D341Med (cell line): ENCODE measurements around the gene CORO1C.
A peak's percentile ranks its signal among the peaks of the same experiment; 100 is the strongest.

ENCODE experiments used
- DNase-seq: peaks from one replicate; pipeline ENCODE4 v3.0.0; 2012; ENCODE audit warnings: low spot score

The CORO1C gene

GRCh38 chr12:108647585-108648287 lies 83.6 kb downstream of the CORO1C start:
- DNase-seq: no peak

GRCh38 chr12:108646600-108647579 lies 84.4 kb downstream of the CORO1C start:
- DNase-seq: peak; percentile 20

- no peak for DNase-seq
Observed at GRCh38 chr12:108645686-108646599, 85.4 kb downstream of the CORO1C start.

- DNase-seq: no peak
Observed at GRCh38 chr12:108644811-108645120, 86.6 kb downstream of the CORO1C start.

- no peak for DNase-seq
Observed at GRCh38 chr12:108643941-108644810, 87.1 kb downstream of the CORO1C start.

- DNase-seq: no peak
Observed at GRCh38 chr12:108642899-108643654, 88.2 kb downstream of the CORO1C start.

GRCh38 chr12:108642269-108642870 lies 88.9 kb downstream of the CORO1C start:
- peak; percentile 53 for DNase-seq

GRCh38 chr12:108641446-108642268 lies 89.7 kb downstream of the CORO1C start:
- DNase-seq: no peak

- no peak for DNase-seq
Observed at GRCh38 chr12:108640802-108641445, 90.4 kb downstream of the CORO1C start.

- DNase-seq: peak; percentile 25
Observed at GRCh38 chr12:108638997-108639822, 92.1 kb downstream of the CORO1C start.

GRCh38 chr12:108638141-108638827 lies 93.0 kb downstream of the CORO1C start:
- peak; percentile 33 for DNase-seq

- DNase-seq: no peak
Observed at GRCh38 chr12:108637222-108637971, 93.9 kb downstream of the CORO1C start.

GRCh38 chr12:108635997-108636808 lies 95.1 kb downstream of the CORO1C start:
- DNase-seq: no peak

- peak; percentile 12 for DNase-seq
Observed at GRCh38 chr12:108635201-108635996, 95.9 kb downstream of the CORO1C start.

GRCh38 chr12:108634341-108634751 lies 97.0 kb downstream of the CORO1C start:
- peak; percentile 7 for DNase-seq
